Activated CD8-positive, alpha-beta memory T cell treated with anti-CD3 and anti-CD28 coated beads, Interleukin-2, amount 50 U/mL, for 1 hour (primary cell): ENCODE results near the gene FTCD.

ENCODE experiments used
- DNase-seq: peaks from one replicate; pipeline ENCODE4 v3.0.0-alpha.2; 2020; ENCODE audit errors: extremely low read depth

FTCD gene

GRCh38 chr21:46093668-46094400 is 61.5 kb downstream of the FTCD start:
- no peak for DNase-seq

- no peak for DNase-seq
These were observed 62.3 kb downstream of the FTCD start for GRCh38 chr21:46092811-46093667.

- DNase-seq = no peak
These were observed 63.2 kb downstream of the FTCD start for GRCh38 chr21:46092026-46092764.

GRCh38 chr21:46091631-46092025 is 63.8 kb downstream of the FTCD start:
- DNase-seq = no peak

GRCh38 chr21:46091118-46091517 is 64.3 kb downstream of the FTCD start:
- DNase-seq = no peak

GRCh38 chr21:46089285-46089684 is 66.1 kb downstream of the FTCD start:
- DNase-seq = no peak

- no peak for DNase-seq
These were observed 67.2 kb downstream of the FTCD start for GRCh38 chr21:46088189-46088588.

GRCh38 chr21:46087641-46088040 is 67.7 kb downstream of the FTCD start:
- DNase-seq = no peak
